NCI-H82 treated with DMSO at 0.1 percent for 48 hours (cell line): Measurements from ENCODE around the gene ARSG.

Experiments used
- DNase-seq: peaks from one replicate; lab custom pipeline; 2025; ENCODE audit not compliant: unreplicated experiment; lab: John Stamatoyannopoulos, UW

ARSG gene

DNA sequence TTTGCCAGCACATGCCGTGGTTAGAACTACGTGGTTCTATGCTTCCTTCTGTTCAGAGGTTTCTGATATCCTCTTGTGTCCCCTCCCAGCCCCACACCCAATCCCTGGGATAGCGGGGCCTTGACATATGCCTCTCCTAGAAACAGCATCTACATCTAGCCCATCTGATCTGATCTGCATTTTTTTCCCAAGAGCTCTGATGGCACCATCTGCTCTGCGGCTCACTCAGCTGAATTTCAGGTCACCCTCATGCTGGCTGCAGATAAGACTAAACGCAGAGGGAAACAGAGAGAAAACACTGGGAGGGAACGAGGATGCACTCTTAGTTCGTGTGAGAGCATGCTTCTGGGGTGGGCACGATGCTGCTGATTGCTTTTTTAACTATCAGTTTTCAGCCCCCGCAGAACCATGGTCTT is 155.3 kb downstream of the ARSG start:
- DNase-seq: peak; percentile 90

DNA sequence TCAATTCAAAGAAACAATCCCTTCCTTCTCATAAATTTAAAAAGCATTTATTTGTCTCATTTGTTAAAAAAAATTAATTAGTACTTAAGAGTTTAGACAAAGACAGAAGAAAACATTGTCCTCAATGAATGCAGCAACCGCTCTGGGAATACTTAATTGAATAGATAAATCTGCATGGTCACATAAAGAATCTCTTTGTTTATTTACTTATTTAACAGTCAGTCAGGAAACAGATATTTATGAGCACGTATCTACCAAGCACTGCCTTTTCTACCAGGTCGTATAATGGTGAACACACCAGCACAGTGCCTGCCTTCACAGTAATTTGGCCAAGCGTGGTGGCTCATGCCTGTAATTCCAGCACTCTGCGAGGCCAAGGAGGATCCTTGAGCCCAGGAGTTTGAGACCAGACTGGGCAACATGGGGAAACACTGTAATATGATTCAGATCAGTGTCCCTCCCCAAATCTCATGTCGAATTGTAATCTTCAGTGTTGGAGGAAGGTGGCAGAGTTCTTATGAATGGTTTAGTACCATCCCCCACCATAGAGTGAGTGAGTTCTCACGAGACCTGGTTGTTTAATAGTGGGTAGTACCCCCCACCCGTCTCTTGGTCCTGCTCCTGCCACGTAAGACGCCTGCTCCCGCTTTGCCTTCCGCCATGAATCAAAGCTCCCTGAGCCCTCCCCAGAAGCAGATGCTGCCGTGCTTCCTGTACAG is 157.9 kb downstream of the ARSG start:
- DNase-seq: no peak

DNA sequence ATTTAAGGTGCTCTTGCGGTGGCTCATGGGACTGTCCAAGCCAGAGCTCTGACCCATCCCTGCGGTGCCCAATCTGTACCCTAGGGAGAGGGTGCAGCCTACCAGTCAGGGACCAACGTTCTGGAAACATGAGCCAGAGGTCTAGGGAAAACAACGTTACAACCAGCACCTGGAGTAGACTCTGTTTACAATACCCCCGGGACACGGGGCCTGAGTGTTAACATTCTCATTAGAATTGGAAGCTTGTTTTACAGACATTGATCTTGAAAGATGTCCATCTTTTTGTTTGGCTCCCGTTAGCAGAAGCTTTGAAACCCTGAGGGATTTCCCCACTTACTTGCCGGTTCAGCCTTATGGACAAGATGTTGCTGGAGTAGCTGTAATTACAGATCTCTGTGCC is 159.1 kb downstream of the ARSG start:
- DNase-seq: no peak

DNA sequence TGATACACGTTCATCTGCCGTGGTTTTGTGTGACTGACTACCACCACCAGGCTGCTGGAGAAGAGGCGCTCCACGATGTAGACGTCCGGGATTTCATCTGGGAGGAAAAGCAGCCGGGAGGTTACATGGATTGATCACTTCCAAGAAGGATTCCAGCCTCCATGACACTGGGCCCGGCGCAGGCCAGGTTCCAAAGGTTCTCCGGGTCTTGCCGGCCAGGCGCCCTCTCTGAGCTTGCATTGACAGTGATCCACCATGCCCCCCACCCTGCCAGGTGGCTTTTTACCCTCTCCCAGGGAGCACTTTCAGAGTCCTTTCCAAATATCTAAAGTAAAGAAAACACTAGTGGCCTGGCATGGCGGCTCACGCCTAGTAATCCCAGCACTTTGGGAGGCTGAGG is 159.5 kb downstream of the ARSG start:
- DNase-seq: no peak

DNA sequence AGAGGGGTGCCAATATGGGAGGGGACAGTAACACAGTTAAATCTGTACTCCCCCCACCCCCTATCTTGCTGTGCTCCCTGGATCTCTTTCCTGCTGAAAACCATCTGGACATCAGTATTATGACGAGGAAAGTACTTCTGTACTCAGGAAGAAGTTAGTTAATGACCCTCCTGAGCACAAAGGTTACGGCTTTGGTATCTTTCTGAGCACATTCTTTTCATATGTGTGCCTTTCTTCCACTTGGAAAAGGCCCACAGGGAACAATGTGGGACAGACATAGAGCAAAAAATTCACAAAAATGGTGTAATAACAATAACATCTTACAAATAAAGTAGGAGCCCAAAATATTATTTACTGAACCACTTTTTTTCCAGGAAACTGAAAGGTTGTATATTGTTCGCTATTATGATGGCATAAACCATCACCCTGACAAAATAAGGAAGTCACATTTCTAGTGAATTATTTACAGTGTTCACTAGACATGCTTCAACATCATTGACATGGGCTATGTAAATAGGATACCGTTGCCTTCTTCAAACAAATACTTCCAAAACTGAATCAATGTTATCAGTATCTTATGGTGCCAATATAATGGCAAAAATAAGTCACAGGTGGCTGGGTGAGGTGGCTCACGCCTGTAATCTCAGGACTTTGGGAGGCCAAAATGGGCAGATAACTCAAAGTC is 160.5 kb downstream of the ARSG start:
- no peak for DNase-seq

DNA sequence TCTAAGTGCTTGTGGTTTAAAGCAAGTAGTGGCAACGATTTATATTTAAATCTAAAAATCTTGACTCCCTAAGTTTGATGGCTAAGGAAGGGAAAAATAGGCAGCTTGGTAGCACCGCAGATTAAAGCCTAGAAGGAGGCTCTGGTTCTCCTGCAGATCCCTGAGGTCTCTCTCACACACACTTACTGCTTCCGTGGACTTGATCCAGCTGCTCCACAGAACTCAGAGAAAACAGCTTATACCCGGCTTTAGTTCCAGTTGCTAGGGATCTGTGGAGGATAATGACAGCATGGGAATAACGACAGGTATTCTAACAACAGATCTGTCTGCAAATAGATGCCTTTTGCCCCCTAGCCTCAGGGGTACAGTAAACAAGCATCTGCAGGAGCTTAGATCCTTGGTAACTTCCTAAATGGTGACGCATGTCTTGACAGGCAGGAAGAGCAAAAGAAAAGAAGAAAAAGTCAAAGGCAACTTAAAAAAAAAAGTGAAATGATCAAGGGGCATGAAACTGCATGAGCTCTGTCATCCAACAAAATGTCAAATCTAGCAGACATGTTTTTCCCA is 161.5 kb downstream of the ARSG start:
- DNase-seq: no peak

DNA sequence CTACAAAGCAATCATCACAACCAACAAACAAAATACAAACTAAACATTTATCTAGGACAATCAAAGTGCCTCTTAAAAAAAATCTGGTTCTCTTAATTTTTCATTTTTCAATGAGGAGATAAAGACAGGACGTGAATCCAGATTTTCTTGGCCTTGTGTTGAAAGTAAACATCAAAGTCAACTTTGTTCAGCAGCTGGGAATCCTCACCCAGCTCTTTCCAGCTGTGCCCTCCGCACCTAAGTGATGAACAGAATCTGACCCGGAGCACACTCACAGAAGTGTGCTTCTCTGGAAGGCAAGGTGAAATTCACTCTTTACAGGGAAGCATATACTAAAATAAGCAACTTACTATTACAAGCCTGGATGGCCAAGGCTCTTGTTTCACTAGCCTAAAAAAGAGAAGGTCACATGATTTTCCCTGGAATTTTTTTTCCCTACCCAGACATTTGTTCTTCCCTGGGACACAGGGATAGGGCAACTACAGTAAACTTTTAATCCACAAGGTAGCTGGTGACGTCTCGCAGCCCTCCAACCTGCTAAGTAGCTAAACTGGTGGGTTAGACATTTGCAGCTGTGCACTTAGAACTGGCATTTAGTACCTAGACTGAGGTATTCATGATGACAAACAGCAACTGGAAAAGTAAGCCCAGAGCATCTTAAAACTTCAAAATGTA is 162.8 kb downstream of the ARSG start:
- no peak for DNase-seq

DNA sequence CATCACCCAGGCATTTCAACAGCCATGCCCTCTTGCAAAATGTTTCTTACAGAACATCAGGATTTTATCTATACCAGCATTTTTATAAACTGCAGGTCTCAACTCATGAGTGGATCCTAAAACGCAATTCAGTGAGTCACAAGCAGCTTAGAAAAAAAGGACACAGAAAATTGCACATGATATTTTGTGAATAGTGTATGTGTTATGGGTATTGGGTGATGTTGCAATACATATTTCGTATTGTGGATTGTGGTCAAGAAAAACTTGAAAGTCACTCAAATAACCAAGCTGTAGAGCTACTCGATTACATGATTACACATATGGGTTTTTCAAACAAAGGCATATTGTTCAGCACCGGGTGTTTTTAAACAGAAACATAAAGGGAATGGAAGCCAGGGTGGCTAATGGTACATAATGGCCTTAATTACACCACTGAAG is 164.6 kb downstream of the ARSG start:
- DNase-seq: no peak

DNA sequence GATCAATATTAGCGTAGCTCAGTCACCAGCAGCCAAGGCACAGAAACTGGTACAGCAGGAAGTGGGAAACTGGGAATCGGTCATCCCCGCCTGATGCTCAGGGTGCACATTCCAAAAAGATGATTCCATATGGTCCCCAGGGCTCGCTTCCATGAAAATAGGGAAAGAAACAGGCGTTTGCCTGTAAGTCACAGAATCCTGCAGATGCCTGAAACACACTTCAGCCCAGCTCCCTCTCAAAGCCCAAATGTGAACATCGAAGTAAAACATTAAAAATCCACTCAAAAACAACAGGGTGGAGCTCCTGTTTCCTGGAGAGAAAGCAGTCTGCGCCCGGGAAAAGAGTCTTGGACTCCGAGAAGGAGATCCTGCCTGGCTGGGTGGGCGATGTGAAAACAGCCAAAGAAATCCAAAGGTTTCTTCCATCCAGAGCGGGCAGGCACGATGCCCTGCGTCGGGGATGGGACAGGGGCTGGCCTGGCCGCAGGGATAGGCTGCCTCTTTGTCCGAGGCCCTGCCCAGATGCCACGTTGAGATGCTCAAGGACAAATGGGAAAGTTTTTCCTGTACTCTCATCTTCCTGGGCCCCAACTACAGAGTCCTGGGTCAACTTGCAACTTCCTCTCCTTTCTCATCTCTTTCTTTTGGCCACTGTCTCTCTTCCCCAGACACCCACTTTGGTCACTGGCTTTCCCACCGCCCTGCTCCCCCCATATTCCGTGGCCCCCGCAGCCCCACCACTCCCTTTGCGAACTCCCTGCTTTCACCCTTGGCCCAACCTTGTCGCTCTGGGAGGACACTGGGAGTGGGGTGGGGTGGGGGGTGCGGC is 165.3 kb downstream of the ARSG start:
- no peak for DNase-seq

DNA sequence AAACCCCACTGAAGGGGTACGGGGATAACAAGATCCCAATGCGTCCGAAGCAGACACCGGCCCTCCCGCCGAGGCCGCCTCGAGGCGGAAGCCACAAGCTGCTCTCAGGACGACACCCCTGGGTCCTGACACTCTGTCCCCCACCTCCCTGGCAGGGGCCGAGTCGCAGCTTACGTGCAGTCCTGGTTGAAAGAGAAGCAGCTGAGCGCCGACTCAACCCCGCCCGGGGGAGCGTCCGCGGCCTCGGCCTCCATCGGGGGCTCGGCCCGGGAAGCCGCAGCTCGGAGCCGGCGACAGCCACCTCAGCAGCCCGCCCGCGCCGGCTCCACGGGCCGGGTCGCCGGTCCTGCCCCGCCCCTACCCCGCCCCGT is 165.9 kb downstream of the ARSG start, which contains the start of gene WIPI1:
WIPI1 (minus strand) TSS at position 329 of the 371 bp plus-strand sequence; CDS start at position 254, 75 bp downstream.
- DNase-seq: no peak

DNA sequence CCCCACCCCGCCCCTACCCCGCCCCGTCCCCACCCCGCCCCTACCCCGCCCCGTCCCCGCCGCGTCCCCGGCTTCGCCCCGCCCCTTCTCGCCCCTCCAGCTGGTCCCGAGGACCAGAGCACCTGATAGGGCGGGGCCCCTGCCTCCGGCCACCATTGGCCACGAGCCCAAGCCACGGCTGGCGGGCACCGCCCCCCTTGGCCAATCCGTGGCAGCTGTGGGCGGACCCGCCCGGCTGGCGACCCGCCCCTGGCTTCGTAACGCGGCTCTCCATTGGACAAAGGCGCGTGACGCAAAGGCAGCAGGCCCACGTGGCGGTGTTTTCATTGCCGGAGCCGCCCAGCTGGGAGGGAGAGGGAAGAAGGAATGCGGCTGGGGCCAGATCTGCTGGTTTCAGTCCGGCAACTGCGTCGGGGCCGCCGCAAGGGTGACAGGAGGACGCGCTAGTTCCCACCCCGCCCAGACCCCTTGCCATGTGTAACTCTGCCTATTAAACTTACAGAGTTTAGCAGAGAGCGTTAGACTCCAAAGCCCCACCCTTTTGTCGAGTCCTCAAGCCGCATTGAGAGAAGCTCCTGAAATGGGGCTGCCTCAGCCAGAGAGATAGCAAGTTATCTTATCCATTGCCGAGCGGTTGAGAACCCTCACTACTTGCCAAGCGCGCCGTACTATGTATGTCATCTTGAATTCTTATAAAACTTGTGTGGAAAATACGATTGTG is 166.4 kb downstream of the ARSG start:
- peak; percentile 94 for DNase-seq

DNA sequence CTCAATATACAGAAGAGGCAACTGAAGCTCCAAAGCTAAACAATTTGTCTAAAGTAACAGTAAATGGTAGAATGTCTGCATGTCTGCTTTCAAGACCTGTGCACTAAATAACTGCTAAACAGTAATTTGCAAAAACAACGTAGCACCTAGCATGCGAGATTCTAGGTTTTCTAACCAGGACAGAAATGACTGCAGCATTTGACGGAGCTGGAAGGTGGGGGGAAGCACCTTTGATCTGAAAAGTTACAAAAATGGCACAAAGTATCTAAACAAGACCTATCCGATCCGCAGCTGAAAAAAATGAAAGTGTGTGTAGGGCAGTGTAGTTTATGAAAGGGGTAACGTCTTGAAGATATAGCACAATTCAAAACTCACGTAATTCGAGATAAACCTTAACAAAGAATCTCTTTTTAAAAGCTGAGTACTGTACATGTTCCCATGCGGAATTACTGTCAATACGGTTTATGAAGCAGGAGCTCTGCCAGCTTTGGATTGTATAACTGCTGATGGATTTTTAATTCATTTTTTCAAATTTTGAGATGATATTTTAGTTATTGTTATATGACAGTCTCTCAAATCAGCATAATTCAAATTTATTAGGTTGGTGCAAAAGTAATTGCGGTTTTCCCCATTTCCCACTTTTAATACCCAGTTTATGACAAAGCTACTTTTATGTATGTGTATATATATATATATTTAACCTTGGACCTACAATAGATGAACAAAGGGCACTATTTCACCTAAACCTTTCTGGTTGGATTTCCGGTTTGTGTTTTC is 167.2 kb downstream of the ARSG start:
- no peak for DNase-seq

DNA sequence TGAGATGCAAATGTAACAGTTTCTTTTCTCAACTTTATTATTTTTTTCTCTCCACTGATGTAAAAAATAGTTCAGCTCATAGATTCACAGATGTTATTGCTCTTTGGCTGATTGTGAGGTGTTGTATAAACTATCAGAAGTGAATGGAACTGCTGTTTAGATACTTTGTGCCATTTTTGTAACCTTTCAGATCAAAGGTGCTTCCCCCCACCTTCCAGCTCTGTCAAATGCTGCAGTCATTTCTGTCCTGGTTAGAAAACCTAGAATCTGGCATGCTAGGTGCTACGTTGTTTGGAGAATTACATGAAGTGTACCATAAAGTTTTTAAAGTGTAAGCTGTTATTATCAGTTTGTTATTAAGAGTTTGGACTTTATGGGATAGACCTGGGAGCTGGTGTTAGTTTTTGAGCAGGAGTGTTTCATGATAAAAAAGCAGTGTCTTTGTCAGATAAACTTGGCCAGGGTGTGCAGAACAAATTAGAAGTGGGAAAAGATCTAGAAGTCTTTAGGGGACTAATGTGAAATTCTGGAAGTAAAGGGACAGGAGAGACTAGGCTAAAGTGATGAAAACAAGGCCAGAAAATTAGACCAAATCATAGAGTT is 167.8 kb downstream of the ARSG start:
- DNase-seq: no peak

DNA sequence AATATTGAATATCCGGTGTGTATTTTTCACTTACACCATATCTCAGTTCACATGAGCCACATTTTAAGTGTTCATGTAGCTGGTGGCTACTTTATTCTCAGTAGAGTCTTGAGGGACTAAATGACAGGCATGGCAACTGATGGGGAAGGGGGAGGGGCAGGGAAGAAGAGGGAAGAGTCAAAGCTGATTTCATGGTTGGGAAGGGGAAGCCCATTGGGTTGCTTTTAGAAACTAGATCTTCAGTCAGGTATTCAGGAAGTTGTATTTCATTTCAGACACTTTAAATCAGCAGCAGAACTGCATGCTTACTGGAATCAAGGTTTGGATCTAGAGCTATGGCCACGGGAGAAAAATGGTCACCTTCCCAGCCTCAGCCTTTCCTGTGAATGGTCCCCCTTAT is 168.9 kb downstream of the ARSG start:
- DNase-seq: no peak

DNA sequence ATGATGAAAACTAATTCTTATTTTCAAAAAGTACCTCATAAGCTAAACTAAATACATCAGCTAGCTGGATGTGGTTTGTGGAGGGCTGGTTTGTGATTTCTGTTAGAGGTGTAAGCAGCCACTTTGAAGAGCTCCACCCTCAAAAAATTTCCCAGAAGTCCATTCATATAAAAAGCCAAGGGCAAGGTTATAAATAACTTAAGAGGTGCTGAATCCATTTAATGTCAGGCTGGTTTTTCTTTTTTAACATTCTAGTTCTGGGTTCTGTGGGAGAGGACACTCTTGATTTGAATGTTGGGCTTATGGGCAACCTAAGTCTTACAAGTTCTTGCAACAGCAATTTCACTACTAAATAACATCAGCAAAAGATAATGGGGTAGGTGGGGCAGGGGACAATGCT is 169.4 kb downstream of the ARSG start:
- no peak for DNase-seq

DNA sequence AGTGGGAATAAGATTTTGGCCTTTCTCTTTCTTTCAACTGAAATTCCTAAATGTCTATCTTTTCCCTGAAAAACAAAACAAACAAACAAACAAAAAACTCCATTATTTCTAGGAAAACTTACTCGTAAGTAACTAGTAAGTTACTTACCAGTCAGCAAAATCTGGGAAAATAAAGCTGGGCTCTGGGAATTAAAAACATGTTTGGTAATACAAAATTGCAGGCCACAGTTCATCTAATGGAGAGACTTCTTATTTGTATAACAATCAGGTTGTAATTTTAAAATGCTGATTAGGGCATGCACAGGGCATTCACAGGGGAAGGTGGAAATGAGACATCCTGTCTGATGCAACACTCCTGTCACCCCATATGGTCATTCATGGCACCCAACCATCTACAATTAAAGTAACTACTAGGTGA is 169.8 kb downstream of the ARSG start:
- DNase-seq: no peak

DNA sequence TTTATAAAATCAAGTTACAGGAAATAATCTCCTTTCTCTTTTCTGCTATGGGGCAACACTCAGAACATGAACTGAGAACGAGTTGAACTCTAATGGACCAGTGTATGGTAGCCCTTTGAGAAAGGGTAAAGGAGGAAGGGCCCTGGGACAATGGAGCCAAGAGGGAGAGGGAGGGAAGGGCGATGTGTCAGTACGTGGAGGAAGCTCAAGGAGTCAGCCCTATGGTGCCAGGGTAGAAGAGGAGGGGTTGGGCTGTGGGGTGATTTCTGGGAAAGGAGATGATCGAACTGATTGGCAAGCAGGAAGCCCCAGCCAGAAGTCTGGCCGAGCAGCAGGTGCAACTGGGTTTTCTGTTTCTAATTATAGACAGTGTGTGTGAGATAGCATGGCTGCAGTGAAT is 170.3 kb downstream of the ARSG start:
- no peak for DNase-seq

DNA sequence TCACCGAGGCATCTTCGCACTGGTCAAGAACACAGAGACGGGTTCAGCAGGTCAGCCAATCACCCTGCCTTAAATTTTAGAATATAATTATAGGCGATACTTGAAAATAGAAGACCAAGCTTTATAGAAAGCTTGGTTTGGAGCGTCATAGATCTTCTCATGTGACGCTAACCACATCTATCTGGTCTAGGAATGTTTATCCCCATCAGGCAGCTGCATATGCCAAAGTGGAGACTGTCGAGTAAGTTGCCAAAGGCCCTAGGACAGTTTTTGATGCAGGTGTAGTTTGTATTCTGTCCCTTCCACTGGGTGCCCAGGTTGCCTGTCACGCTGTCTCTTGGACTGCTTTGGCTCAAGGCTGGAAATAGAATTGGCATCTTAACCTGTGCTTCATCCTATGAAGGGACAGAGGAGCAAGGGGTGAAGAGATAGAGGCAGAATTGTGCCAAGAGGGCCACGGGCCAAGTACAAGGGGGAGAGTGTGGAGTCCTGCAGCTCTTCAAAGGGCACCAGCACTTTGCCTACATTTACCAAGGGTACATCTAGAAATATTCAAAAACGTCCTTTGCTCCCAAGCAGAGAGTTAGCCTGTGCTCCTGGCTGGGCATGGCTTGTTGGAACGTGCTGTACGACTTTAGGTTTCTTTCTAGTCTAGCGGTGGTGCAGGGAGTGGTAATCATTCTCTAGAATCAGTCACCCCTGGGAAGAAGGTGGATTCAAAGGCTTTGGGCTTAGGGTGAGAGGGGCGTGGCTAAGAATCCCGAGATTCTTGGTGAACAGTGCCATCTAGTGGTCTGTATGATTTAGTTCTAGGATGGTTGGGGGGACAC is 171.3 kb downstream of the ARSG start:
- peak; percentile 77 for DNase-seq
